OCI-M2 (cell line): ENCODE measurements around the gene ABCD3.
"Not testable (repeated sequence)": the region's sequence is repeated elsewhere in the genome, so short reads cannot be mapped to it uniquely, and the experiment has no call there.

Experiments used
- DNase-seq: peaks from one replicate; lab custom pipeline; 2025; ENCODE audit not compliant: unreplicated experiment; lab: John Stamatoyannopoulos, UW

The ABCD3 gene

GRCh38 chr1:94413311-94413710 lies 4.9 kb upstream of the ABCD3 start:
- DNase-seq, result no peak

GRCh38 chr1:94416901-94417727 lies 1.1 kb upstream of the ABCD3 start:
- no peak for DNase-seq

DNA sequence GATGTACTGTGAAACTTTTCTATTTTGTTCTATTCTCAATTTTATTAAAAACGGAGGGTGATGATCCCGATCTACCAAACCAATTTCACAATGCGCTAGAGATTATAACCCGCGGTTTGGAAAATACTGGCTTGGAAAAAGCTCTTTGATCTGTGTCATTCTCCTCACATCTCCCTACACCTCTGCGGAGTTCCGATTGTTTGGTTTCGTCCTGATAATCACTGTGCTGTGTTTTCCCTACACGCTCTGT lies 536 bp upstream of the ABCD3 start:
- DNase-seq, result no peak

GRCh38 chr1:94418664-94419655 lies 771 bp downstream of the ABCD3 start:
- no peak for DNase-seq

- no peak for DNase-seq
Observed at GRCh38 chr1:94422115-94422820, 4.1 kb downstream of the ABCD3 start.

- DNase-seq, result no peak
Observed at GRCh38 chr1:94425821-94426484, 7.8 kb downstream of the ABCD3 start.

GRCh38 chr1:94426485-94426870 lies 8.3 kb downstream of the ABCD3 start:
- not testable (repeated sequence) for DNase-seq

DNA sequence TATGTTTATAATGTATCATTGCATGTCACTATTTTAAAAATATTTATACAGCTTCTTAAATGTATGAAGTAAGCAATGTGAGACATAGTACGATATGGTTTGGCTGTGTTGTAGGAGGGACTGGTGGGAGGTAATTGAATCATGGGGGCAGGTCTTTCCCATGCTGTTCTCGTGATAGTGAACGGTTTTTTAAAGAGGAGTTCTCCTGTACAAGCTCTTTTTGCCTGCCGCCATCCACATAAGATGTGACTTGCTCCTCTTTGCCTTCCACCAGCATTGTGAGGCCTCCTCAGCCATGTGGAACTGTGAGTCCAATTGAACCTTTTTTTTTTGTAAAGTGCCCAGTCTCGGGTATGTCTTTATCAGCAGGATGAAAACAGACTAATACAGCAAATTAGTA lies 10.3 kb downstream of the ABCD3 start:
- DNase-seq, result no peak

- DNase-seq, result not testable (repeated sequence)
Observed at GRCh38 chr1:94428927-94429528, 10.8 kb downstream of the ABCD3 start.

GRCh38 chr1:94430066-94430465 lies 11.9 kb downstream of the ABCD3 start:
- not testable (repeated sequence) for DNase-seq

GRCh38 chr1:94433866-94434265 lies 15.7 kb downstream of the ABCD3 start:
- DNase-seq, result no peak

DNA sequence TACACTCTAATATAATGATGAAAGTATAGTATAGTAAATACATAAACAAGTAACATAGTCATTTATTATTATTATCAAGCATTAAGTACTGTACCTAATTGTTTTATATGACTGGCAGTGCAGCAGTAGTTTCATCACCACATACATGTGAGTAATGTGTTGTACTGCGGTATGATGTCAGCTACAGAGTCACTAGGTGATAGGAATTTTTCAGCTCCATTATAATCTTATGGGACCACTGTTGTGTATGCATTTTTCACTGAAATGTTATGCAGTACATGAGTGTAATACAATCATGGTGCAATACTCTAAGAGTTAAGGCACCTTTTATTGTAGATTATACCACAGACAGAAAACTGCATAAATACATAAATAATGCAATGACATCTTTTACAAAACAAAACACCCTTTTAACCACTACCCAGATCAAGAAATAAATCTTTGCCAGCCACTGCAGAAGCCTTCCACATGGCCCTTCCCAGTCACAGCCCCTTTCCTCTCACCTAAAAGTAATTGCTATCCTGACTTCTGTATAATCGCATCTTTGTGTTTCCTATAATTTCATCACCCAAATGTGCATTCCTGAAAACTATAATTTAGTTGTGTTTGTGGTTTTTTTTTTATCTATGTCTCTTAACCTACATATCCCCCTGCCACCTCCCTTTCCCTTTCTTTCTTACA lies 16.3 kb downstream of the ABCD3 start:
- DNase-seq, result no peak

GRCh38 chr1:94438692-94439276 lies 20.6 kb downstream of the ABCD3 start:
- no peak for DNase-seq

DNA sequence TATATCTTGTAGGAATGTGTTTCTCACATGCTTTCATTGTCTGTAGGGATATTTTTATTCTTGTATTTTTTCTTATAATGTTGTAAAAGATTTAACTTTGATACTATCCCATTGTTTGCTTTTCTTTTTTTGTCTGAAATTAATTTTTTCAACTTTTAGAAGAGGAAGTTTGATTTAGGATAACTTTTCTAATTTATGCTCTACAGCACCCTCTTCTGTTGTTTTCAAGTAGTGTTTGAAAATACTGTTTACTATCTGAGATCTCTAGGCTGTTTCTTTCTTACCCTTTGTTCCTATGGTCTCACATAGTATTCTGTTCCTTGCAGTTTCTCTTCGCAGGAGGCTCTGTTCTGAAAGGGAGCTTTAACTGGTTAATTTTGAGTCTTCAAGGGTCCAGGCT lies 21.9 kb downstream of the ABCD3 start:
- DNase-seq, result no peak

DNA sequence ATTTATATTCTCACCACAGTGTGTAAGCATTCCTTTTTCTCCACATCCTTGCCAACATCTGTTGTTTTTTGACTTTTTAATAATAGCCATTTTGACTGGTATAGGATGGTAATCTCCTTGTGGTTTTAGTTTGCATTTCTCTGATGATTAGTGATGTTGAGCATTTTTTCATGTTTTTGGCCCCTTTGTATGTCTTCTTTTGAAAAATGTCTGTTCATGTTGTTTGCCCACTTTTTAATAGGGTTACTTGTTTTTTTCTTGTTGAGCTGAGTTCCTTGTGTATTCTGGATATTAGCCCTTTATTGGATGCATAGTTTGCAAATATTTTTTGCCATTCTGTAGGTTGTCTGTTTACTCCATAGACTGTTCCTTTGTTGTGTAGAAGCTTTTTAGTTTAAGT lies 24.9 kb downstream of the ABCD3 start:
- DNase-seq, result not testable (repeated sequence)

DNA sequence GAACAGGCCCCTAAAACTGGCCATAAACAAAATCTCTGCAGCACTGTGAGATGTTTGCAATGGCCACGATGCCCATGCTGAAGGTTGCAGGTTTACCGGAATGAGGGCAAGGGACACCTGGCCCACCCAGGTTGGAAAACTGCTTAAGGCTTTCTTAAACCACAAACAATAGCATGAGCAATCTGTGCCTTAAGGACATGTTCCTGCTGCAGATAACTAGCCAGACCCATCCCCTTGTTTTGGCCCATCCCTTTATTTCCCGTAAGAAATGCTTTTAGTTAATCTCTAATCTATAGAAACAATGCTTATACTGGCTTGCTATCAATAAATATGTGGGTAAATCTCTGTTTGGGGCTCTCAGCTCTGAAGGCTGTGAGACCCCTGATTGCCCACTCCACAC lies 26.6 kb downstream of the ABCD3 start:
- not testable (repeated sequence) for DNase-seq

DNA sequence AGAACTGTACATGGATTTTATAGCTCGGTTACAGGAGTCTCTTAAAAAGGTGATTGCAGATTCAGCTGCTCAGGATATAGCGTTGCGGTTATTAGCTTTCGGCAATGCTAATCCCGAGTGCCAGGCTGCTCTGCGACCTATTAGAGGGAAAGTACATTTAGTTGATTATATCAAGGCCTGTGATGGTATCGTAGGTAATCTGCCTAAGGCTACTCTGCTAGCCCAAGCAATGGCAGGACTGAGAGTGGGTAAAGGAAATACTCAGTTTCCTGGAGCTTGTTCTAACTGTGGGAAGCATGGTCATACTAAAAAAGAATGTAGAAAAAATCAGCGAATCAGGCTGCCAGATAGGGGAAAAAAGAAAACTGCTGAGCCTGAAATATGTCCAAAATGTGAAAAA lies 27.5 kb downstream of the ABCD3 start:
- DNase-seq, result not testable (repeated sequence)

GRCh38 chr1:94446177-94446576 lies 28.0 kb downstream of the ABCD3 start:
- DNase-seq, result not testable (repeated sequence)

DNA sequence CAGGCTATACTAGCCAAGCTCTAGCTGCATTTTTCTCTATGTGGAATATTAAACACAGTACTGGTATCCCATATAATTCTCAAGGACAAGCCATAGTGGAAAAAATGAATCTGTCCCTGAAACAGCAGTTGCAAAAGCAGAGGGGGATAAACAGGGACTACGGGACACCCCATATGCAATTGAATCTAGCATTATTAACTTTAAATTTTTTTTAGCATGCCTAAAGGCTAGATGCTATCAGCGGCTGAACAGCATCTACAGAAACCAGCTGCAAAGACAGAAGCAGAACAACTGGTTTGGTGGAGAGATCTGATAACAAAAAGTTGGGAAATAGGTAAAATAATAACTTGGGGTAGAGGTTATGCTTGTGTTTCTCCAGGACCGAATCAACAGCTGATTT lies 30.6 kb downstream of the ABCD3 start:
- DNase-seq, result not testable (repeated sequence)

- no peak for DNase-seq
Observed at GRCh38 chr1:94456736-94457135, 38.5 kb downstream of the ABCD3 start.
